Endothelial cell of hepatic sinusoid (primary cell): ENCODE measurements around the gene RPL35A.
"Not testable (repeated sequence)": the region's sequence is repeated elsewhere in the genome, so short reads cannot be mapped to it uniquely, and the experiment has no call there.

Experiments used
- in situ Hi-C: cut with HindIII; loops from 2 replicates; pipeline ENCODE4 v1.10.0; 2017; ENCODE audit warnings: low sequenced_read_pairs

RPL35A gene

GRCh38 chr3:197951392-197951990 lies 1.5 kb downstream of the RPL35A start:
- in situ Hi-C loops, result no loop called here

GRCh38 chr3:197952440-197952839 lies 2.5 kb downstream of the RPL35A start:
- in situ Hi-C loops, result no loop called here

GRCh38 chr3:197953325-197953724 lies 3.3 kb downstream of the RPL35A start:
- in situ Hi-C loops, result no loop called here

- in situ Hi-C loops, result no loop called here
These were observed 3.9 kb downstream of the RPL35A start for GRCh38 chr3:197953881-197954280.

GRCh38 chr3:197955892-197956477 lies 6.0 kb downstream of the RPL35A start:
- in situ Hi-C loops, result no loop called here

GRCh38 chr3:197956626-197956988 lies 6.6 kb downstream of the RPL35A start:
- in situ Hi-C loops, result no loop called here

GRCh38 chr3:197957790-197958133 lies 7.8 kb downstream of the RPL35A start:
- in situ Hi-C loops, result no loop called here

- in situ Hi-C loops, result no loop called here
These were observed 8.4 kb downstream of the RPL35A start for GRCh38 chr3:197958346-197958745.

- in situ Hi-C loops, result not testable (repeated sequence)
These were observed 8.9 kb downstream of the RPL35A start for GRCh38 chr3:197958848-197959247.

- in situ Hi-C loops, result no loop called here
These were observed 9.5 kb downstream of the RPL35A start for GRCh38 chr3:197959500-197959890.

- in situ Hi-C loops, result no loop called here
These were observed 10.1 kb downstream of the RPL35A start, which contains the start of gene LMLN for GRCh38 chr3:197959891-197960693. Gene LMLN (plus strand): TSS chr3:197960217. CDS start chr3:197960246, 29 bp downstream.

- in situ Hi-C loops, result no loop called here
These were observed 10.9 kb downstream of the RPL35A start for GRCh38 chr3:197960694-197961581.

- in situ Hi-C loops, result no loop called here
These were observed 11.6 kb downstream of the RPL35A start for GRCh38 chr3:197961582-197961945.

- in situ Hi-C loops, result no loop called here
These were observed 13.1 kb downstream of the RPL35A start for GRCh38 chr3:197963019-197963637.

GRCh38 chr3:197967337-197967989 lies 17.5 kb downstream of the RPL35A start:
- in situ Hi-C loops, result not testable (repeated sequence)

GRCh38 chr3:197970588-197970987 lies 20.6 kb downstream of the RPL35A start:
- in situ Hi-C loops, result no loop called here

GRCh38 chr3:197974016-197974415 lies 24.0 kb downstream of the RPL35A start:
- in situ Hi-C loops, result no loop called here

- in situ Hi-C loops, result loop anchor here (5.0 kb wide), 1 partner anchor 87 kb away; no protein-coding TSS in a partner anchor
These were observed 25.3 kb downstream of the RPL35A start for GRCh38 chr3:197975311-197975710.

GRCh38 chr3:197983076-197983475 lies 33.1 kb downstream of the RPL35A start:
- in situ Hi-C loops, result no loop called here

GRCh38 chr3:197989651-197990050 lies 39.7 kb downstream of the RPL35A start:
- in situ Hi-C loops, result no loop called here
